Measurements from ENCODE around the gene ZNF821.

DNA sequence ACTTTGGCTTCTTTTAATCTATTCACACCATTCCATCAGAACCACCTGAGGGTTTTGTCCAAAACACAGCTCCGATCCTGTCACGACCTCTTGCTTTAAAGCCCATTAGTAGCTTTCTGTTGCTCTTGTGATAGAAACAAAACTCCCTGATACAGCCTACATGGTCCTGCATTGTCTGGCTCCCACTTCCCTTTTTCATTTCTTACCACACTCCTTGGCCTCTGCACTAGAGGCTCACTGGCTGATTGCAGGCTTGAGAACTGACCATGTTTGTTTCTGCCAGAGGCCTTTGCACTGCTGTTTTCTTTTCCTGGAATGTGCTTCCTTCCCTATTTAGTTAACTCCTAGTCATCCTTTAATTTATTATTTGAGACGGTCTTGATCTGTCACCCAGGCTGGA lies 35.1 kb upstream of the ZNF821 start:
- TF ChIP-seq, protein P1, sequence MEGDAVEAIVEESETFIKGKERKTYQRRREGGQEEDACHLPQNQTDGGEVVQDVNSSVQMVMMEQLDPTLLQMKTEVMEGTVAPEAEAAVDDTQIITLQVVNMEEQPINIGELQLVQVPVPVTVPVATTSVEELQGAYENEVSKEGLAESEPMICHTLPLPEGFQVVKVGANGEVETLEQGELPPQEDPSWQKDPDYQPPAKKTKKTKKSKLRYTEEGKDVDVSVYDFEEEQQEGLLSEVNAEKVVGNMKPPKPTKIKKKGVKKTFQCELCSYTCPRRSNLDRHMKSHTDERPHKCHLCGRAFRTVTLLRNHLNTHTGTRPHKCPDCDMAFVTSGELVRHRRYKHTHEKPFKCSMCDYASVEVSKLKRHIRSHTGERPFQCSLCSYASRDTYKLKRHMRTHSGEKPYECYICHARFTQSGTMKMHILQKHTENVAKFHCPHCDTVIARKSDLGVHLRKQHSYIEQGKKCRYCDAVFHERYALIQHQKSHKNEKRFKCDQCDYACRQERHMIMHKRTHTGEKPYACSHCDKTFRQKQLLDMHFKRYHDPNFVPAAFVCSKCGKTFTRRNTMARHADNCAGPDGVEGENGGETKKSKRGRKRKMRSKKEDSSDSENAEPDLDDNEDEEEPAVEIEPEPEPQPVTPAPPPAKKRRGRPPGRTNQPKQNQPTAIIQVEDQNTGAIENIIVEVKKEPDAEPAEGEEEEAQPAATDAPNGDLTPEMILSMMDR (optimal IDR thresholded peaks at IDR 0.05 in 1 of 3, IDR thresholded peaks at IDR 0.05 in 1 of 3, conservative IDR thresholded peaks at IDR 0.05 in 1 of 3; ENCODE audit: extremely low read depth in 1 of 3, insufficient read depth in 2 of 3, low read length in 3 of 3) = no peak
- TF ChIP-seq EZH2 (IDR thresholded peaks at IDR 0.05; ENCODE audit: low read length) = no peak
